Muscle of leg (tissue), 11 donors: ENCODE results near the gene RGS14. TPM values are rescaled to one million over a fixed set of nuclear protein-coding genes. Genes with fewer than 3 reads are reported as not detected.
"Not testable (repeated sequence)": the region's sequence is repeated elsewhere in the genome, so short reads cannot be mapped to it uniquely, and the experiment has no call there.

ENCODE experiments used
- DNase-seq: peaks from one replicate; pipeline ENCODE4 v3.0.0; 2013
- H3K27ac ChIP-seq: one replicate; pipeline ENCODE4 v1.5.1; 2013; ENCODE audit warnings: mild to moderate bottlenecking, low read length, control low read depth
- H3K27me3 ChIP-seq: one replicate; pipeline ENCODE4 v1.6.1; 2013; ENCODE audit warnings: low read length; ENCODE audit not compliant: control insufficient read depth, insufficient read depth
- H3K36me3 ChIP-seq: one replicate; pipeline ENCODE4 v1.6.1; 2013; ENCODE audit warnings: low read length; ENCODE audit not compliant: control insufficient read depth, insufficient read depth
- H3K4me1 ChIP-seq: one replicate; pipeline ENCODE4 v1.6.1; 2013; ENCODE audit warnings: low read length; ENCODE audit not compliant: control insufficient read depth, insufficient read depth
- H3K4me3 ChIP-seq: one replicate; pipeline ENCODE4 v1.5.1; 2013; ENCODE audit warnings: low read length, control low read depth
- H3K9me3 ChIP-seq: replicated peaks from 2 replicates; pipeline ENCODE4 v1.6.1; 2013; ENCODE audit warnings: low read depth, low read length; ENCODE audit not compliant: control insufficient read depth
- WGBS: methylation state at CpG from one replicate; pipeline ENCODE4 v1.1.5; 2013; ENCODE audit warnings: missing lambda C conversion rate; ENCODE audit not compliant: insufficient coverage; 5-methylcytosine and 5-hydroxymethylcytosine counted together
- polyA plus RNA-seq, 8 donors: library from polyadenylated mRNA; unstranded; fragments of 120-200 nt; gene quantifications; one replicate each; pipeline versions ENCODE4 v1.2.1 to v1.2.3, GENCODE V29; 2013; ENCODE audit warnings: inconsistent platforms in 1 of 8, low replicate concordance in 1 of 8; ENCODE audit not compliant: insufficient read length in 8 of 8, insufficient read depth in 1 of 8
- total RNA-seq: library from RNA; stranded (reverse); fragments of 120-200 nt; gene quantifications from one replicate; pipeline ENCODE4 v1.2.4, GENCODE V29; 2013

Gene RGS14
- total and polyA plus RNA-seq, 9 donors: 10.4 to 17.2 (median 12.9) TPM

DNA sequence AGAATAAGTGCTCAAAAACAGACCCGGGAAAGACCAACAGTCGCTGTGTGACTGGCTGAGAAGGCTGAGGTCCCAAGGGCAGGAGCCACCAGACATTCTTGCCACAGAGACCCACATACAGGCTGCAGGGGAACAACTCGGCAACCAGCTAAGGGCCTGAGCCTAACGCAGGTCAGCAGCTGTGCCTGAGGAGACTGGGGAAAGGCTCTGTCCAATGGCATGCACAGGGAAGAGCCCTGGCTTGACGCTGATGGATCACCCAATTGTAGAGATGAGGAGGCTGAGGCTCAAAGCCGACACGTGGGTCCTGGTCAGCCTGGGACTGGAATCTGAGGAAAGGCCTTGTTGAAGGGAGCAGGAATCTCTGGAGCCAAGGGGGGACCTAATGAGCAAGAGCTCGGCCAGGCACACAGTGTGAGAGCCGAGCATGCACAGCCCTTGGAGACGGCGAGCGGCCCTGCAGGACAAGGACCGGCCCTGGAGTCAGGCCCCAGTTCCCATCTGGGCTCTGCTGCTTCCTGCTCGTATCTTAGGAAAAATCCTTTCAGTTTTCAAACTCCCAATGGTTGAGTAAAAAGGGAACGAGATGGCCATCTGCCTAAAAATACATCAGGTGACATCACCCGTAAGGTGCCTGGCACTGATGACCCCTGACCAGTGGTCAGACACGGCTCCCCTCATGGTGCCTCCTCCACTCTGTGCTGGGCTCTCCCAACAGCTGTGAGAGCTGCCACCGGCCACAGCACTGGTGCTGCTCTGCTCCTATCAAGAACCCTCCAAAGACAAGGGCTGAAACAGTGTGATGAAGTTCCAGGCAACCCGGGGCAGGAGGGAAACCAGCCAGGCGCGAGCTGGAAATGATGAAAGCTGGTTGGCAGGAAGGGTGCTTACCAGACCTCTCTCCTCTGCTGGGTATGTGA lies 22.7 kb upstream of the RGS14 start:
- Histone ChIP-seq H3K27ac (no peak overlapping the region), H3K27me3 (no peaks in the 10 kb centered on the region), H3K36me3 (peaks cover 97% of the 10 kb centered on the region), H3K4me3 (no peak overlapping the region), H3K9me3 (no peaks in the 10 kb centered on the region), H3K4me1 (no peaks in the 10 kb centered on the region)
- WGBS: 85% methylated on average over 17 of the region's 21 CpGs
- DNase-seq: no peak

DNA sequence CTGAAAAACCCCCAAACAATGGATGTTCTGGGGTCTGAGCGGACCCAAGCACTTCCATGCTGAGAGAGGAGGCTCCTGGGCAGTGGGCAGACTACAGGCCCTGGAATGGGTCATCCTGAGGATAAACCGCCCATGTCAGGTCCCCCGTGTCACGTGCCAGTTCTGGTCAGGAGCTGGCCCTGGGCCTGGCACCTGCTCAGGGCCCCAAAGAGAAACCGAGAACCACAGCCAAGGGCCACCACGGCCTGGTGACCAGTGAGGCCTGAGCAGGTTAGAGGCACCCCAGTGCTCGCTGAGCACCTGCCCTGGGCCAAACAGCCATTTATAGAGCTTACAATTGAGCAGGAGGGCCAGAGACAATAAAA lies 22.0 kb upstream of the RGS14 start:
- Histone ChIP-seq H3K4me3 (no peak overlapping the region), H3K36me3 (peaks cover 90% of the 10 kb centered on the region), H3K9me3 (no peaks in the 10 kb centered on the region), H3K4me1 (no peaks in the 10 kb centered on the region), H3K27ac (no peak overlapping the region), H3K27me3 (no peaks in the 10 kb centered on the region)
- DNase-seq: no peak
- WGBS: 98% methylated on average over 5 of the region's 7 CpGs

DNA sequence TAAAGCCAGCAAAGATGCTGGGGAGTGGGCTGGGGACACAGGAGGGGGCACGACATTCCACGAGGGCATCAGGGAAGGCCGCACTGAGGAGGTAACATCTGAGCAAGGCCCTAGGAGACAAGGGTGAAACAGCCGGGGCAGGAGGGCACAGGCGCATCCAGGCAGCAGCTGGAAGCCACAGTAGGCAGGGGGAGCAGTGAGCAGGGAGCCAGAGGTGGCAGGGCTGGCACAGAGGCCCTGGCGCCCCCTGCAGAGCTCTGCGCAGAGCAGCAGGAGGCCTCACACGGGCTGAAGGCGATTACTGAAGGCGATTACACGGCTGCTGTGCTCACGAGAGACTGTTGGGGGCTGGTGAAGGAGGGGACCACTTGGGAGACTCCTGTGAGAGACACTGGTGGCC lies 21.6 kb upstream of the RGS14 start:
- DNase-seq: no peak
- H3K27me3 ChIP-seq: no peaks in the 10 kb centered on the region
- no peak overlapping the region for H3K4me3 ChIP-seq
- no peaks in the 10 kb centered on the region for H3K9me3 ChIP-seq
- 70% methylated on average over 11 of the region's 12 CpGs for whole genome bisulfite sequencing
- H3K27ac ChIP-seq: no peak overlapping the region
- peaks cover 86% of the 10 kb centered on the region for H3K36me3 ChIP-seq
- H3K4me1 ChIP-seq: no peaks in the 10 kb centered on the region

DNA sequence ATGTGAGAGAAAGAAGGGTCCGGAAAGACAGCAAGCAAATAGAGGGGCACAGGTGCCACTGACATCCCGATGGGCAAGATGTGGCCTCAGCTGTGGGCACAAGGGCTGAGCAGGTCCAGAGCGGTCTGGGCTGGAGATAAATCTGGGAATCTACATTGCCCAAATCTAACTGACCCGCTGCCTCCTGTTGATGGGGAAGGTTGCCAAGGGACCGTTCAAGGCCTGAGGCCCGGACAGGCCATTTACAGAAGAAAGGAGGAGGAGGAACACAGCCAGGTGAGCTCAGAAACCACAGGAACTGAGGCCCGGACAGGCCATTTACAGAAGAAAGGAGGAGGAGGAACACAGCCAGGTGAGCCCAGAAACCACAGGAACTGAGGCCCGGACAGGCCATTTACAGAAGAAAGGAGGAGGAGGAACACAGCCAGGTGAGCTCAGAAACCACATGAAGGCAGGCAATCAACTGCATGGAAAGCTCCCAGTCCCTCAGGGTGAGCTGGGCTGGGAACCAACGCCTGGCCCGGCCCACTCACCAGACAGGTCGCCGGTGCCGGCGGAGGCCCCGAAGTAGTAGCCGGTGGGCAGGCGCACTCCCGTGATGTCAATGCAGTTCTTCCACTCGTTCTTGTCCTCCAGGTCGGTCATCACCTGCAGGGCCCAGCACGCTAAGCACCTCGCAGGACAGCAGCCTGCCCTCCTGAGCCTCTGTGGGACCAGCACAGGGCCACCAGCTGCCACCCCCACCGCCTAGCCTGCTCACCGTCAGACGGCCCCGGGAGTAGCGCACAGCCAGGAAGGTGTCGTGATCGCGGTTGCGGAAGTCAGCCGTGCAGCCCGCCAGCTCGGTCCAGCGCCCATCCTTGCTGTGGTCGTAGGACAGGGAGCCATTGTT lies 20.9 kb upstream of the RGS14 start:
- no peak overlapping the region for H3K27ac ChIP-seq
- no peak for DNase-seq
- no peaks in the 10 kb centered on the region for H3K27me3 ChIP-seq
- peaks cover 82% of the 10 kb centered on the region for H3K36me3 ChIP-seq
- H3K4me3 ChIP-seq: no peak overlapping the region
- no peaks in the 10 kb centered on the region for H3K9me3 ChIP-seq
- 93% methylated on average over 31 of the region's 36 CpGs for WGBS
- no peaks in the 10 kb centered on the region for H3K4me1 ChIP-seq

DNA sequence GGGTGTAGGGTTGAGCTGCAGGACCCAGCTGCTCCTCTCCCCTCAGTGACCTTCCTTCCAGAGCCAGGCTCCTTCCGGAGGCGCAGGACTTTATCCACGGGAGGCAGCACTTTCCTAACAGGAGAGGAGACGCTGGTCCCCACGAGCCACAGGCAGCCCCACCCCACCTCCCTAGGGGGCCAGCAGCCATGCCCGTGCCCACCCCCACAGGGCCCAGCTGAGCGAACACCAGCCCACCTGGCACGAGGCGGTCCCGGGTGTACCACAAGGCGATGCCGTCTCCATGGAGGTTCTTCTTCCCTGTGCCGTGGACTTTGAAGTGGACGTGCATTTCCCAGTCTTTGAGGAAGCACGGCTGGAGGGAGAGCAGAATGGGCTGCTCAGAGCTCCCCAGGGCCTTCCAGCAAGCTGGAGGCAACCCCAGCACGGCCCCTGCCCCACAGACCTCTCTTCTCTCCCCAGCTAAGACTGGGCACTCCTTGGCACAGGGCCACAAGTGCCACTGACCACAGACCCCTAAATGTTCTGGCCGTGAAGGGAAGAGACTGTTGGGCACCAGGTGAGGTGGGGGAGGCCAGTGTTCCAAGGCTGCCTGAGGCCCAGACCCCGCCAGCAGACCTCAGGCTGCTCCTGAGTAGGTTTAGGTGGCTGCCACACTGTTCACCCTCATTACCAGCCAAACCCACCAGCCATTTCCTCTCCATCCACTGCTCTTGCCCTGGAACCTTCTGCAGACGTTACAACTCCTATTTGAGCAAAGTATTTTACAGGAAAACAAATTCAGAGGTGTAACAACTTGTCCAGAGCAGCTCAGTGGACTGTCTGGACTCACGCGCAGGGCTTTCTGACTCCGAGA lies 19.2 kb upstream of the RGS14 start:
- Histone ChIP-seq H3K27ac (no peak overlapping the region), H3K27me3 (no peaks in the 10 kb centered on the region), H3K36me3 (peaks cover 71% of the 10 kb centered on the region), H3K9me3 (no peaks in the 10 kb centered on the region), H3K4me1 (no peaks in the 10 kb centered on the region), H3K4me3 (no peak overlapping the region)
- DNase-seq: no peak
- WGBS: 82% methylated on average over 19 of the region's 22 CpGs

DNA sequence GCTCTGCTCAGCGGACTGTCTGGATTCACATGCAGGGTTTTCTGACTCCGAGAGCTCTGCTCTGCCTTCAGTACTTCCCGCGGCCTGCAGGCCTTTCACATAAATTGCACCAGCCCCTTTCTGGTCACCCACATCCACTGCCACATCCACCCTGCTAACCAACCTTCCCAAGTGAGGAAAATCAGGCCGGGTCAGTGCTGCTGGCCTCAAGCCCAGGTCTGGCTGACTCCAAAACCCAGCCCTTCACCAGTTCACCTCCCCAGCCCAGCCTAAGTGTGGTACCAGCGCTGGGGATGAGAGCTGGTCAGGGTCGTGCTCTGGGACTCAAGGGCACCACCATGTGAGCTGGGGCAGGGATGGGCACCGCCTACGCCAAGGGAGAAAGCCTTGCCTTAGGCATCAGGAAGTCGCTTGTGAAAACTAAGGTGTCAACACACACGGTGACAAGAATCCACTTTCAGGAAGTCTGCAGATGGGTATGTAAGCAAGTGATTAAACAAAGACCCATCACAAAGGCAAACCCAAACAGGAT lies 18.6 kb upstream of the RGS14 start:
- no peak for DNase-seq
- no peaks in the 10 kb centered on the region for H3K4me1 ChIP-seq
- H3K27me3 ChIP-seq: no peaks in the 10 kb centered on the region
- H3K27ac ChIP-seq: no peak overlapping the region
- WGBS: 94% methylated on average over 10 of the region's 11 CpGs
- no peak overlapping the region for H3K4me3 ChIP-seq
- no peaks in the 10 kb centered on the region for H3K9me3 ChIP-seq
- H3K36me3 ChIP-seq: peaks cover 67% of the 10 kb centered on the region

DNA sequence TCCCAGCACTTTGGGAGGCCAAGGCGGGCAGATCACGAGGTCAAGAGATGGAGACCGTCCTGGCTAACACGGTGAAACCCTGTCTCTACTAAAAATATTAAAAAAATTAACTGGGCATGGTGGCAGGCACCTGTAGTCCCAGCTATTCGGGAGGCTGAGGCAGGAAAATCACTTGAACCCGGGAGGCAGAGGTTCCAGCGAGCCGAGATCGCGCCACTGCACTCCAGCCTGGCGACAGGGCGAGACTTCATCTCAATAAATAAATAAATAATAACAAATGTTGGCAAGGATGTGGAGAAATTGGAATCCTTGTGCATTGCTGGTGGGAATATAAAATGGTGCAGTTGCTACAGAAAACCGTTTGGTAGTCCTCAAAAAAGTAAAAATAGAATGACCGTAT lies 14.7 kb upstream of the RGS14 start:
- not testable (repeated sequence) for DNase-seq
- H3K36me3 ChIP-seq: peaks cover 41% of the 10 kb centered on the region
- 94% methylated on average over 6 of the region's 14 CpGs for WGBS

DNA sequence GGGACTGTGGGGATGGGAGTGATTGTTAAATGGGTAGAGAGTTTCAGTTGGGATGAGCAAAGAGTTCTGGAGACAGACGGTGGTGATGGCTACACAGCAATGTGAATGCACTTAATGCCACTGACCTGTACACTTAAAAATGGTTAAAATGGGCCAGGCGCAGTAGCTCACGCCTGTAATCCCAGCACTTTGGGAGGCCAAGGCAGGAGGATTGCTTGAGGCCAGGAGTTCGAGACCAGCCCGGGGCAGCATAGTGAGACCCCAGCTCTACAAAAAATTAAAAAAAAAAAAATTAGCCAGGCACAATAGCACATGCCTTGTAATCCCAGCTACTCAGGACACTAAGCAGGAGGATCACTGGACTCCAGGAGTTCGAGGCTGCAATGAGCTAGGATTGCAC lies 13.9 kb upstream of the RGS14 start:
- Histone ChIP-seq H3K36me3 (peaks cover 34% of the 10 kb centered on the region), H3K9me3 (no peaks in the 10 kb centered on the region), H3K27me3 (no peaks in the 10 kb centered on the region), H3K4me1 (no peaks in the 10 kb centered on the region), H3K4me3 (no peak overlapping the region), H3K27ac (no peak overlapping the region)
- 93% methylated on average over 3 of the region's 6 CpGs for WGBS
- no peak for DNase-seq

More for the DNA sequence above, 14.7 kb upstream of the RGS14 start:
- H3K4me3 ChIP-seq, H3K4me1 ChIP-seq, H3K27me3 ChIP-seq, H3K27ac ChIP-seq, H3K9me3 ChIP-seq: not testable (repeated sequence)

DNA sequence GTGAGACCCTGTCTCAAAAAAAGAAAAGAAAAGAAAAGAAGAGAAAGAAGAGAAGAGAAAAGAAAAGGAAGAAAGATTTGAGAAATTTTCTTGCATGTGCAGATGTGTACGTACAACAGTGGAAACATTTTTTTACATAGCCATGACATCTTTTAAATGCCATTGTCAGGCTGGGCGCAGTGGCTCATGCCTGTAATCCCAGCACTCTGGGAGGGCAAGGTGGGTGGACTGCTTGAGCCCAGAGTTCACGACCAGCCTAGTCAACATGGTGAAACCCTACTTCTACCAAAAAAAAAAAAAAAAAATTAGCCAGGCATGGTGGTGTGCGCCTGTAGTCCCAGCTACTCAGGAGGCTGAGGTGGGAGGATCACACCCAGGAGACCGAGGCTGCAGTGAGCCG lies 12.8 kb upstream of the RGS14 start:
- Histone ChIP-seq H3K4me1 (peaks cover 5% of the 10 kb centered on the region), H3K27me3 (no peaks in the 10 kb centered on the region), H3K27ac (no peak overlapping the region), H3K9me3 (no peaks in the 10 kb centered on the region), H3K4me3 (no peak overlapping the region), H3K36me3 (peaks cover 29% of the 10 kb centered on the region)
- no CpG with 5 or more reads among the region's 6 CpGs for WGBS
- DNase-seq: no peak
